Vagina (tissue), 2 donors: ENCODE data around the gene DPP6.

Experiments used
- CTCF ChIP-seq, 3 experiments: fragments of 450-650 bp in 2 of 3; fragments of 200-600 bp in 1 of 3; sonication (generic) in 1 of 3; IDR thresholded peaks; one replicate each; pipeline ENCODE4 v1.5.1; 2017 to 2019; ENCODE audit warnings: antibody characterized with exemption in 3 of 3, mild to moderate bottlenecking in 2 of 3, moderate library complexity in 2 of 3
- POLR2A ChIP-seq, 2 donors: fragments of 450-650 bp; IDR thresholded peaks; one replicate each; pipeline ENCODE4 v1.6.1; 2017; ENCODE audit warnings: antibody characterized with exemption in 2 of 2, mild to moderate bottlenecking in 2 of 2, moderate library complexity in 2 of 2

- no peak for TF ChIP-seq CTCF (IDR thresholded peaks at IDR 0.05)
- TF ChIP-seq POLR2A (IDR thresholded peaks at IDR 0.05) = no peak
Measured at GRCh38 chr7:154759989-154760388, 707.8 kb downstream of the DPP6 start.
